HL-60 (cell line): ENCODE measurements around the gene NUDT8.
"Not testable (repeated sequence)": the region's sequence is repeated elsewhere in the genome, so short reads cannot be mapped to it uniquely, and the experiment has no call there.

Experiments
- DNase-seq, 2 experiments: peaks; one replicate each; pipeline ENCODE4 v3.0.0-alpha.2; 2010 to 2020; ENCODE audit warnings: low read depth in 1 of 2, low spot score in 1 of 2
- H3K27ac ChIP-seq: fragments of 250-450 bp; sonication (Bioruptor Pico); replicated peaks from 2 replicates; pipeline ENCODE4 v1.5.1; 2020; ENCODE audit warnings: mild to moderate bottlenecking, moderate library complexity
- H3K27me3 ChIP-seq: fragments of 250-450 bp; sonication (Bioruptor Pico); 2 replicates; pipeline ENCODE4 v1.5.1; 2021; ENCODE audit warnings: mild to moderate bottlenecking, moderate library complexity; ENCODE audit not compliant: insufficient read depth, poor library complexity, severe bottlenecking
- H3K4me3 ChIP-seq: replicated peaks from 2 replicates; pipeline ENCODE4 v1.5.1; 2011; ENCODE audit warnings: mild to moderate bottlenecking, control low read depth, low read length; ENCODE audit not compliant: insufficient read depth
- GABPA ChIP-seq: IDR thresholded peaks from 2 replicates; pipeline ENCODE4 v1.6.1; 2012; ENCODE audit warnings: low read depth
- POLR2AphosphoS5 ChIP-seq: IDR thresholded peaks from 2 replicates; pipeline ENCODE4 v1.6.1; 2012; ENCODE audit warnings: low read depth
- SPI1 ChIP-seq: IDR thresholded peaks from 2 replicates; pipeline ENCODE4 v1.6.1; 2012; ENCODE audit warnings: low read depth, mild to moderate bottlenecking, borderline replicate concordance
- TF ChIP-seq, protein P1 (sequence below): IDR thresholded peaks from one replicate; pipeline ENCODE4 v1.5.1; 2011; ENCODE audit warnings: low read length, control low read depth, inconsistent platforms; ENCODE audit not compliant: insufficient read depth
- TF ChIP-seq, protein P2 (sequence below): IDR thresholded peaks from 2 replicates; pipeline ENCODE4 v1.6.1; 2012; ENCODE audit warnings: low read depth; ENCODE audit not compliant: insufficient replicate concordance

Gene NUDT8

DNA sequence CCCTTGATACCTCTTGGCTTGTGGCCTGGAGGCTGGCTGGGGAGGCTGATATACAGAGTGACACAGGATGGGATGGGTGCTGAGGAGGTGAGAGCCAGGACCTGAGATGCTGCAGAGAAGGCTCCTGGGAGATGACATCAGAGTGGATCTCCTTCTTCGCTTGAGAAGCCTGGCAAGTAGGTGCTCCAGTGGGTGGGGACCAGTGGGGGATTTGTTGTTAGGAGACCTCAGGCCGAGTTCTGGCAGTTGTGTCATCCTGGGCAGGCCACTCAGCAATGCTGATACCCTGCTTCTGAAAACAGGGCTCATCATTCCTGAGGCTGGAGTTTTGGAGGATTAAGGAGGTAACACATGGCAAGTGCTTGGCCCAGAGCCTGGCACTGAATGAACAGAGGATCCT is 24.9 kb downstream of the NUDT8 start:
- no peak for DNase-seq
- Histone ChIP-seq H3K27me3 (no peaks in the 10 kb centered on the region), H3K27ac (no peak overlapping the region), H3K4me3 (no peak overlapping the region)
- TF ChIP-seq POLR2AphosphoS5, result no peak
- TF ChIP-seq, protein P1, sequence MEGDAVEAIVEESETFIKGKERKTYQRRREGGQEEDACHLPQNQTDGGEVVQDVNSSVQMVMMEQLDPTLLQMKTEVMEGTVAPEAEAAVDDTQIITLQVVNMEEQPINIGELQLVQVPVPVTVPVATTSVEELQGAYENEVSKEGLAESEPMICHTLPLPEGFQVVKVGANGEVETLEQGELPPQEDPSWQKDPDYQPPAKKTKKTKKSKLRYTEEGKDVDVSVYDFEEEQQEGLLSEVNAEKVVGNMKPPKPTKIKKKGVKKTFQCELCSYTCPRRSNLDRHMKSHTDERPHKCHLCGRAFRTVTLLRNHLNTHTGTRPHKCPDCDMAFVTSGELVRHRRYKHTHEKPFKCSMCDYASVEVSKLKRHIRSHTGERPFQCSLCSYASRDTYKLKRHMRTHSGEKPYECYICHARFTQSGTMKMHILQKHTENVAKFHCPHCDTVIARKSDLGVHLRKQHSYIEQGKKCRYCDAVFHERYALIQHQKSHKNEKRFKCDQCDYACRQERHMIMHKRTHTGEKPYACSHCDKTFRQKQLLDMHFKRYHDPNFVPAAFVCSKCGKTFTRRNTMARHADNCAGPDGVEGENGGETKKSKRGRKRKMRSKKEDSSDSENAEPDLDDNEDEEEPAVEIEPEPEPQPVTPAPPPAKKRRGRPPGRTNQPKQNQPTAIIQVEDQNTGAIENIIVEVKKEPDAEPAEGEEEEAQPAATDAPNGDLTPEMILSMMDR, result no peak
- TF ChIP-seq GABPA, result no peak
- TF ChIP-seq, protein P2, sequence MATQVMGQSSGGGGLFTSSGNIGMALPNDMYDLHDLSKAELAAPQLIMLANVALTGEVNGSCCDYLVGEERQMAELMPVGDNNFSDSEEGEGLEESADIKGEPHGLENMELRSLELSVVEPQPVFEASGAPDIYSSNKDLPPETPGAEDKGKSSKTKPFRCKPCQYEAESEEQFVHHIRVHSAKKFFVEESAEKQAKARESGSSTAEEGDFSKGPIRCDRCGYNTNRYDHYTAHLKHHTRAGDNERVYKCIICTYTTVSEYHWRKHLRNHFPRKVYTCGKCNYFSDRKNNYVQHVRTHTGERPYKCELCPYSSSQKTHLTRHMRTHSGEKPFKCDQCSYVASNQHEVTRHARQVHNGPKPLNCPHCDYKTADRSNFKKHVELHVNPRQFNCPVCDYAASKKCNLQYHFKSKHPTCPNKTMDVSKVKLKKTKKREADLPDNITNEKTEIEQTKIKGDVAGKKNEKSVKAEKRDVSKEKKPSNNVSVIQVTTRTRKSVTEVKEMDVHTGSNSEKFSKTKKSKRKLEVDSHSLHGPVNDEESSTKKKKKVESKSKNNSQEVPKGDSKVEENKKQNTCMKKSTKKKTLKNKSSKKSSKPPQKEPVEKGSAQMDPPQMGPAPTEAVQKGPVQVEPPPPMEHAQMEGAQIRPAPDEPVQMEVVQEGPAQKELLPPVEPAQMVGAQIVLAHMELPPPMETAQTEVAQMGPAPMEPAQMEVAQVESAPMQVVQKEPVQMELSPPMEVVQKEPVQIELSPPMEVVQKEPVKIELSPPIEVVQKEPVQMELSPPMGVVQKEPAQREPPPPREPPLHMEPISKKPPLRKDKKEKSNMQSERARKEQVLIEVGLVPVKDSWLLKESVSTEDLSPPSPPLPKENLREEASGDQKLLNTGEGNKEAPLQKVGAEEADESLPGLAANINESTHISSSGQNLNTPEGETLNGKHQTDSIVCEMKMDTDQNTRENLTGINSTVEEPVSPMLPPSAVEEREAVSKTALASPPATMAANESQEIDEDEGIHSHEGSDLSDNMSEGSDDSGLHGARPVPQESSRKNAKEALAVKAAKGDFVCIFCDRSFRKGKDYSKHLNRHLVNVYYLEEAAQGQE, result no peak
- TF ChIP-seq SPI1, result no peak

DNA sequence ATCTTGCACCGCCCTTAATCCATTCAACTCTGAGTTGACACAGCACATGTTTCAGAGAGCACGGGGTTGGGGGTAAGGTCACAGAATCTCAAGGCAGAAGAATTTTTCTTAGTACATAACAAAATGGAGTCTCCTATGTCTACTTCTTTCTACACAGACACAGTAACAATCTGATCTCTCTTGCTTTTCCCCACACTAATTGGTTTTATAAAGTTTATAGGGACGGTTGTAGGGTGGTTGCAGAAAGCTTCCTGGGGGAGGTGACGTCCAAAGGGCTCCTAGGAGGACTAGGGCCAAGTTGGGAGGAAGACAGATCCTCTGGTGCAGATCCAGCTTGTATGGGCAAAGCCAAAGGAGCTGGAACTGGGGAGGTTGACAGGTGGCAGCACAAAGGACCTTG is 25.6 kb downstream of the NUDT8 start:
- H3K27me3 ChIP-seq, H3K4me3 ChIP-seq, H3K27ac ChIP-seq, DNase-seq: not testable (repeated sequence)

- Histone ChIP-seq H3K27me3 (no peaks in the 10 kb centered on the region), H3K4me3 (no peak overlapping the region), H3K27ac (no peak overlapping the region)
- no peak for DNase-seq
- TF ChIP-seq, protein P2, result no peak
- TF ChIP-seq, protein P1, result no peak
- TF ChIP-seq POLR2AphosphoS5, result no peak
- no peak for TF ChIP-seq GABPA
- no peak for TF ChIP-seq SPI1
Observed at GRCh38 chr11:67601098-67601497, 28.6 kb downstream of the NUDT8 start.

- peak in 1 of 2 experiments; percentile 66 for DNase-seq
- Histone ChIP-seq H3K27ac (peak overlapping the region; percentile 18), H3K27me3 (no peaks in the 10 kb centered on the region), H3K4me3 (no peak overlapping the region)
- TF ChIP-seq GABPA, result no peak
- no peak for TF ChIP-seq SPI1
- TF ChIP-seq, protein P1, result no peak
- TF ChIP-seq, protein P2, result no peak
- TF ChIP-seq POLR2AphosphoS5, result peak; percentile 73
Observed at GRCh38 chr11:67600324-67601029, 29.3 kb downstream of the NUDT8 start.
